Measurements from ENCODE around the gene PRKAG2. TPM values are rescaled to one million over a fixed set of nuclear protein-coding genes. Genes with fewer than 3 reads are reported as not detected.
A peak's percentile ranks its signal among the peaks of the same experiment; 100 is the strongest.
"Not testable (repeated sequence)": the region's sequence is repeated elsewhere in the genome, so short reads cannot be mapped to it uniquely, and the experiment has no call there.

PRKAG2 gene
- total RNA-seq, 2 donors from 2014 or later = 19.9 to 22.6 TPM

DNA sequence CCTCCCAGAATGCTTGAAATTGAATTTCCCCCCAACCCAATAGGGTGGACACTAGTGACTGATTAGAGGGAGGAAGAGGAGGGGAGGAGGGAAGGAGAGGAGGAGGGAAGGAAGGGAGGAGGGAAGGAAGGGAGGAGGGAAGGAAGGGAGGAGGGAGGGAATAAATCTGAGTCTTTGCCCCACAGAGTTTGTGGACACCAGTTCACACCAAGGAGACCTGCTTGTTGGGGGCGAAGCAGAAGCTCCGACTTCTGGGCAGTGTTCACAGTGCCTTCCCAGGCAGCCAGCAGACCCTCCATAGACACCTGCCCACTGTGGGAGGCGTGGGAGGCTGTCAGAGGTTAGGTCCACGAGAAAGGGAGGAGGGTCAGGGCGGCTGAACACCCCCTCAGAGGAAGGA is 44.8 kb downstream of the PRKAG2 start:
- H3K27ac Mint-ChIP-seq = peak overlapping the region in 1 of 2 donors; percentile 37
- H3K4me1 Mint-ChIP-seq (ENCODE audit: low read depth in 2 of 2) = peaks cover 15 to 22% of the 10 kb centered on the region in 2 donors
- H3K36me3 Mint-ChIP-seq = peaks cover 5% of the 10 kb centered on the region
- no peak overlapping the region for H3K4me3 Mint-ChIP-seq
- no peak for ATAC-seq
- DNase-seq (ENCODE audit: low spot score) = no peak
- H3K9me3 Mint-ChIP-seq = no peaks in the 10 kb centered on the region
- H3K27me3 Mint-ChIP-seq = no peaks in the 10 kb centered on the region

DNA sequence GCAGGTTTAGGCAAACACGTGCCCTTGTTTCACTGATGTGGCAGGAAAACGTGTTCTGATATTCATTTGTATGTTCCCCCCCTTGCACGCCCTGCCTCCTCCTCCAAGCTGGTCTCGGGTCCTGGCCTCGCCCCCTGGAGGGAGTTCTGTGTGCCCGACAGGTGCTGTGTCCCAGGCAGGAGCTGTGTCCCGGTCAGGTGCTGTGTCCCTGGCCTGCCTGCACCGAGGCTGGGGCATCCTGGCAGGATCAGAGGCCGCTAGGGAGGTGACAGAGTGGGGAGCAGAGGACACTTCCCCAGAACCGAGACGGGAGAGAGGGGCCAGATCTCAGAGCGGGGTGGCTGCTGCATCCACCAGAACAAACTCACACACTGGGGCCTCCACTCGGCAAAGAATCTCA is 45.3 kb downstream of the PRKAG2 start:
- DNase-seq (ENCODE audit: low spot score) = no peak
- no peaks in the 10 kb centered on the region for H3K9me3 Mint-ChIP-seq
- peak overlapping the region in 1 of 2 donors; percentile 37 for H3K27ac Mint-ChIP-seq
- no peak overlapping the region for H3K4me3 Mint-ChIP-seq
- peaks cover 15 to 24% of the 10 kb centered on the region in 2 donors for H3K4me1 Mint-ChIP-seq (ENCODE audit: low read depth in 2 of 2)
- H3K36me3 Mint-ChIP-seq = peaks cover 5% of the 10 kb centered on the region
- H3K27me3 Mint-ChIP-seq = no peaks in the 10 kb centered on the region
- no peak for ATAC-seq

DNA sequence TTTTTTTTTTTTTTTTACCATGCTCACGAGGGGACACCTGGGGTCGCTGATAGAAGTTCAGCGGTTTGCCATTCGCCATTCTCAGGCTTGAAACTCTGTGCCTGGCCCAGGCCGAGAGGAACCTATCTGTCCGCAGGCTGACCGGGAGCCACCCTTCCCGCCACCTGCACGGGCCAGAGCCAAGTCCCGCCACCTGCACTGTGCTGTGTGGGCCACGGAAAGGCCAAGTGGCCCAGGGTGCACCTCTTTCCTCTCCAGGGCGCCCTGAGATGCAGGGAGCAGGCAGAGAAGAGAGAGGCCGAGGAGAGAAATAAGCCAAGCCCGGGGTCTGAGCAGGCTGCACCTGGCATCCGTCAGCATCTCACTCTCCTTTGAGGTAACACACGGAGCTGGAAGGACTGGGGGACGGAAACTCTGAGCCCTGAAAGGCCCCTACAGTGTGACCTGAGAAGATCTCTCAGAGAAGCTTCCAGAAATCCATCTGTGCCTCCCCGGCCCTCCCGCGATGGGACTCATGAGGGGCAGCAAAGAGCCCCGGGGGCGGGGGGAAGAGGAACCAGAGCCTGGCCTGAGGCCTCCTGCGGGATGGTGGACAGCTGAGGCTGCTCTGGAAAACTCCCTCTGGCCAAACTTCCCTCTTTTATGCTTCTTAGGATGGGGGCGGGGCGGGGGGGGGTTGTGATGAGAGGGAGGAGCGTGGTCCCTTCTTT is 46.6 kb downstream of the PRKAG2 start:
- H3K27me3 Mint-ChIP-seq = no peaks in the 10 kb centered on the region
- H3K4me1 Mint-ChIP-seq (ENCODE audit: low read depth in 2 of 2) = peaks cover 17 to 29% of the 10 kb centered on the region in 2 donors

DNA sequence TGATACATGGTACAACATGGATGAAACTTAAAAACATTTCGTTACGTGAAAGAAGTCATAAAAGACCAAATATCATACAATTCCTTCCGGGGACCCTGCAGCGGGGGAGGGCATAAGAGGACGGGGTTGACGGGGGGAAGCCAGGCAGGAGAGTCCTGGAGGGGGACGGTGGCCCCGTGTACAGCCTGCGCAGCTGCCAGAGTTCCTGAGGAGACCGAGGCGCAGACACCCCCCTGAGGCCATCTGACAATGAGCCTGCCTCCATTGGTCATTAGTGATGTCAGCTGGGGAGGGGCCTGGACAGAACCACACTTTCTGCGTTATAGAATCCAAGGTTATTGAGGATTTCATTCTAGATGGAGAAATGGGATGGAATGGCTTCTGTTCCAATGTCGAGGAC is 47.2 kb downstream of the PRKAG2 start:
- Mint-ChIP-seq H3K9me3 (no peaks in the 10 kb centered on the region), H3K4me1 (ENCODE audit: low read depth in 2 of 2) (peaks cover 17 to 29% of the 10 kb centered on the region in 2 donors), H3K27me3 (no peaks in the 10 kb centered on the region), H3K36me3 (peaks cover 5% of the 10 kb centered on the region), H3K27ac (peak overlapping the region in 1 of 2 donors; percentile 1), H3K4me3 (no peak overlapping the region)
- DNase-seq (ENCODE audit: low spot score) (no peak), ATAC-seq (no peak)

More for the DNA sequence above, 46.6 kb downstream of the PRKAG2 start:
- Mint-ChIP-seq H3K4me3 (no peak overlapping the region), H3K36me3 (peaks cover 5% of the 10 kb centered on the region), H3K9me3 (no peaks in the 10 kb centered on the region), H3K27ac (no peak overlapping the region)
- ATAC-seq = no peak
- DNase-seq (ENCODE audit: low spot score) = no peak

DNA sequence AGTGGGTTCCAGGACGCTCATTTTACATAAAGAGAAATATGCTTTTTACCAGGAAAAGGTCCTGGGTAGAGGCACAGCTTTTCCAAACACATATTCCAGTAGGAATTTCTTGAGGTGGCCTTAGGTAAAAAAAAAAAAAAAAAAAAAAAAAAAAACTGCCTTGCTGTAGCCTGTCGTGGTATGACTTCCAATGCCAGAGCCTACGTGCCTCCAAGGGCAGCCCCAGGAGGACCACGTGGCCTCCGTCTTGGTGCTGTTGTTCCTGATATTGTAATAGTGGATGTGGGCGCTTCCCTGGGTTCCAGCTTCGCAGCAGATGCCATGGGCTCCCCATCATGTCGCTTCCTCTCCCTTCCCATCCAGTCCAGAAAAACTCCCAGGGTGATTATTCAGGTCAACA is 49.3 kb downstream of the PRKAG2 start:
- Mint-ChIP-seq H3K4me3 (no peak overlapping the region), H3K36me3 (peaks cover 5% of the 10 kb centered on the region), H3K4me1 (ENCODE audit: low read depth in 2 of 2) (peaks cover 17 to 26% of the 10 kb centered on the region in 2 donors), H3K27me3 (no peaks in the 10 kb centered on the region), H3K27ac (peak overlapping the region in 1 of 2 donors; percentile 45), H3K9me3 (no peaks in the 10 kb centered on the region)
- ATAC-seq (no peak), DNase-seq (ENCODE audit: low spot score) (no peak)

DNA sequence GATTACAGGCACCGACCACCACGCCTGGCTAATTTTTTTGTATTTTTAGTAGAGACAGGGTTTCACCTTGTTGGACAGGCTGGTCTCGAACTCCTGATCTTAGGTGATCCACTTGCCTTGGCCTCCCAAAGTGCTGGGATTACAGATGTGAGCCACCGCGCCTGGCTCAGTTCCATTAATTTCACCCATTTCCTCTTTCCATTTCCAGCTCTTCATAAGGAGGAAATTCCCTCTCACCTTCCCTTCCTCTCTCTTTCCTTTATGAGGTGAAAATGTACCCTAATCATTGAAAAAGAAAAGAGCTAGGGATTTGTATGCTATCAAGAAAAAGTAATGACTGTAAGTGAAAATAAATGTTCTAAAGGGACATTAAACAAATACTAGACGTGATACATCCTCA is 50.6 kb downstream of the PRKAG2 start:
- H3K4me3 Mint-ChIP-seq; DNase-seq (ENCODE audit: low spot score); ATAC-seq; H3K36me3 Mint-ChIP-seq; H3K9me3 Mint-ChIP-seq; H3K27me3 Mint-ChIP-seq: not testable (repeated sequence)
- H3K4me1 Mint-ChIP-seq (ENCODE audit: low read depth in 2 of 2) = peaks cover 17 to 26% of the 10 kb centered on the region in 2 donors
- peak overlapping the region in 1 of 2 donors; percentile 12 for H3K27ac Mint-ChIP-seq

DNA sequence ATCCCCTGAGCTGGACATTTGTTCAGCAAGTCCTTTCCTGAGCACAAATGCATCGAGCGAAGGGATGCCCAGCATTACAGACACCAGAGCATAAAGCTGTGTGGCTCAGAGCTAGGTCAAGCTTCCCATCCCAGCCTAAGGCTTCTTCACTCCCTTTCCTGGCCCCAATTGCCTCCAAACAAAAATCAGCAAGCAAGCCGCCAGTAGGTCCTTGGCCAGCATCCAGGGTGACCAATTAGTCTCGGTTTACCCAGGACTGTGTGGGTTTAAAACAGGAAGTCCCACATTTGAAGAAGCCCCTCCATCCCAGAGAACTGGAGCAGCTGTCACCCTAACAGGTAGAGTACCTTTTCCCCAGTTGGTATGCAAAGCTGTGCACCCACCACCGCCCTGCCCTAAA is 51.2 kb downstream of the PRKAG2 start:
- peaks cover 17 to 24% of the 10 kb centered on the region in 2 donors for H3K4me1 Mint-ChIP-seq (ENCODE audit: low read depth in 2 of 2)
- ATAC-seq = no peak
- H3K9me3 Mint-ChIP-seq = no peaks in the 10 kb centered on the region
- DNase-seq (ENCODE audit: low spot score) = no peak
- no peaks in the 10 kb centered on the region for H3K27me3 Mint-ChIP-seq
- H3K27ac Mint-ChIP-seq = peak overlapping the region in 1 of 2 donors; percentile 12
- peaks cover 5% of the 10 kb centered on the region for H3K36me3 Mint-ChIP-seq
- no peak overlapping the region for H3K4me3 Mint-ChIP-seq

DNA sequence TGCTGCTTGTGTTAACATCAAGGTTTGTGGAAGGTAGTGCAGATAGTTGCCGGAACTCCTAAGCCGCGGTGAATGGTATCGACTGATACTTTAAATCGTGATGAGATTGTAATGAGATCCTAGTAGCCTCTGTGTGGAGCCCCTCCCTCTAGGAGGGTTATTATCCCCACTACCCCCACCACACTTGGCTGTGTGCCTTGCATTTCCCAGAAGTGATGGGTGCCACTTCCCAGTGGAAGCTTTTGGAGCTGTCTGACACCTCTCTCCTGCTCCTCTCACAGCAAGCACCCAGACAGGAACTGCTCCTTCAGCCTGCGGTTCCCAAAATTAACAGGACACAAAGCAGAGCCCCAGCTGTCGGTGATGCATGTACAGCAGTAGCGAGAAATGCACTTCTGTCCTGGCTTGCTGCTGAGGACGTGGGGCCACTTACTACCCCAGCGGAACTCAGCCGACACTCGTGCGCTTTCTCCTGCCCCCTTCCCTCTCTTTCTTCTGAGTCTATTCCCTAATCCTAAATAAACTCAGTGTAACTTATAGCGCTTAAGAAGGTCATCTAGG is 52.5 kb downstream of the PRKAG2 start:
- no peaks in the 10 kb centered on the region for H3K27me3 Mint-ChIP-seq
- H3K36me3 Mint-ChIP-seq = peaks cover 5% of the 10 kb centered on the region
- ATAC-seq = no peak
- H3K27ac Mint-ChIP-seq = no peak overlapping the region
- H3K4me1 Mint-ChIP-seq (ENCODE audit: low read depth in 2 of 2) = peaks cover 15 to 21% of the 10 kb centered on the region in 2 donors
- H3K4me3 Mint-ChIP-seq = no peak overlapping the region
- no peak for DNase-seq (ENCODE audit: low spot score)
- no peaks in the 10 kb centered on the region for H3K9me3 Mint-ChIP-seq

DNA sequence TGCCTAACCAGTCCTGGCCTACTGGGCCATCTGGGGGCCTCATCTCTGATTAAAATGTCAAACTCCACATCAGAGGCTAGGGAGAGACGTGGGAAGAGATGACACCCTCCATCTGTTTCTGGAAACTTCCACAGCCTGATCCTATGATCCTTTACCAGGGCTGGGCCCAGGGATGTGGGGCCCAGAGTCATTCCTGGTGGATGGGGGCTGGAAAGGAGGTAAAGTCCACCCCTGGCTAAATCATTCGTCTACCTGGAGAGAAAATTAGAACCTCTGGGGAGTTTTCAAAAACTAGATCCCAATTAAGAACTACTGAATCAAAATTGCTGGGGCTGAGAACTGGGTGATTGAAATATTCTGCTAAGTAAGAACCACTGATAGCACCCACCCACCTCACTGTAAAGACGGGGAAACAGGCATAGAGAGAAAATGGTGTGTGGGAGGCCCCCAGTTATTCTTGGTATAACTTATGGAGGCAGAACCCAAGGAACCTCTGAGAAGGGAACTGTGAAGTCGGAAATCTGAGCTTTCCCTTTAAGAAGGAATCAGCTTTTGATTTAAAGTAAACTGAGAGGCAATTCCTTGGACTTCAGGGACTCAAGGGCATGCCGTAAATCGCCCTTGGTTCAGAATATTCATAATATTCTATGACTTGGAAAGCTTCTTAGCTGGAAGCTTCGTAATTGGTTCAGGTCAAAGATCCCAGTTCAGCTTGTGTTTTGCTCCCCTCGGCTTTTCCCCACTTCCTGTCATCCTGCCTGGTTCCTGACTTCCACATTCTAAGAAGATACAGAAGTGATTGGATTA is 53.1 kb downstream of the PRKAG2 start:
- ATAC-seq (no peak), DNase-seq (ENCODE audit: low spot score) (no peak)
- no peaks in the 10 kb centered on the region for H3K9me3 Mint-ChIP-seq
- H3K4me3 Mint-ChIP-seq = no peak overlapping the region
- H3K4me1 Mint-ChIP-seq (ENCODE audit: low read depth in 2 of 2) = peaks cover 9 to 15% of the 10 kb centered on the region in 2 donors
- H3K36me3 Mint-ChIP-seq = no peaks in the 10 kb centered on the region
- H3K27me3 Mint-ChIP-seq = no peaks in the 10 kb centered on the region
- H3K27ac Mint-ChIP-seq = no peak overlapping the region

DNA sequence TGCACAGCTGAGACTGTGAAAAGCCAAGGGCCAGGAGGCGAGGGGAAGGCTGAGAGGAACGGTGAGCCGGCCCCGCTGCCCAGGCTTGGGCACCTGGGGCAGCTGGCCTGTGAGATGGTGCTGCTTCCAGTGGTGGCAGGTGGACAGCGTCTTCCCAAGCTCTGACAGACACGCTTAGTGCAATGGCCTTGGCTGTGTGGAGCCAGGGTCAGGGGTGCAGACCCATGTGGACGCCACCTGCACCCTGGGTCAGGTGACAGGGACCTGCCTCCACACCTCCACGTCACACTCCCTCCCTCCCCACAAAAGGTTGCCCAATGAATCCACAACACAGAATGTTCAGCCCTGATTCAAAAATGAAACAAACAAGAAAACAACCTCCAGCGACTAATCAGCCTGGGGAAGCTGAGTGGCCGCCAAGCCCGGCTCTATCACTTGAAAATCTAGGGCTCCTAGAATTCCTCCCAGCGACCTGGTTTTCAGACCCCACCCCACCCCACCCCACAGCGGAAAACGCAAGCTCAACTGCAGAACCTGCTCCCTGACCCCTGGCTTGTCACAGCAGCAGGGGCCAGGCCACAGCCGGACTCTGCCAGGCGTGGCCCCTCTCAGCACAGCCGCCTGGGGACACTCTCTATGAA is 54.3 kb downstream of the PRKAG2 start:
- Mint-ChIP-seq H3K27me3 (no peaks in the 10 kb centered on the region), H3K27ac (no peak overlapping the region), H3K4me3 (no peak overlapping the region), H3K36me3 (no peaks in the 10 kb centered on the region), H3K9me3 (no peaks in the 10 kb centered on the region), H3K4me1 (ENCODE audit: low read depth in 2 of 2) (peaks cover 5 to 9% of the 10 kb centered on the region in 2 donors)
- DNase-seq (ENCODE audit: low spot score) (no peak), ATAC-seq (peak in 1 of 2 donors; percentile 24)

DNA sequence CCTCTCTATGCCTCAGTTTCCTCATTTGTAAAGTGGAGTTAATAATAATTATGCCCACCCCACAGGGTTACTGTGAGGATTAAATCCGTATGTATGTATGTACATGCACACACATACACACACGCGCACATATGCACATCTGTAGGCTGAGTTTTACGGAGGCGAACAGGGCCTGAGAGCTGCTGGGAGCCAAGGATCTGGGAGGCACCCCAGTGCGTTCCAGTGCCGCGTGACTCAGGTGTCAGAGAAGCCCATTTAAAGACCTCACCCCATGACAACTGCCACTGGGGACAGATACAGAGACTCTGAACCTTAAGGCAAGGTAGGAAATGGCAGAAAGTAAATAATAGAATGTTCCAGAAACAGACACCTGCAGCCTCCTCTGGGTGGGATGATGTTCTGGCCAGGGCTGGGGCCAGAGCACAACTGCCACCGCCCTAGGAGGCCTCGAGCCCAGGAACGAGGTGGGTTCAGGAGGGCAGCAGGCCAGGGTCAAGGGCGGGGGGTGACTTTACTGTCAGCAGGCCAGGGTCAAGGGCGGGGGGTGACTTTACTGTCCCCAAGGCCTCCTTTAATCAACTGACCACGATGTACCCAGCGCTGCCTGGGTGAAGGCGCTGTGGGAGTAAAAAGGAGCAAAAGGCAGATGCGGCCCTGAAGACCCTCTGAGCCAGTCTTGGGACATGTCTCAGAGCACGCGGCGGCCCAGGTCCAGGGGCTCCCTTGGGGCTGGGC is 54.9 kb downstream of the PRKAG2 start:
- ATAC-seq = peak in 1 of 2 donors; percentile 15
- H3K27me3 Mint-ChIP-seq = no peaks in the 10 kb centered on the region
- H3K4me3 Mint-ChIP-seq = no peak overlapping the region
- no peaks in the 10 kb centered on the region for H3K36me3 Mint-ChIP-seq
- H3K9me3 Mint-ChIP-seq = no peaks in the 10 kb centered on the region
- no peak overlapping the region for H3K27ac Mint-ChIP-seq
- H3K4me1 Mint-ChIP-seq (ENCODE audit: low read depth in 2 of 2) = peaks cover 5 to 9% of the 10 kb centered on the region in 2 donors
- no peak for DNase-seq (ENCODE audit: low spot score)

DNA sequence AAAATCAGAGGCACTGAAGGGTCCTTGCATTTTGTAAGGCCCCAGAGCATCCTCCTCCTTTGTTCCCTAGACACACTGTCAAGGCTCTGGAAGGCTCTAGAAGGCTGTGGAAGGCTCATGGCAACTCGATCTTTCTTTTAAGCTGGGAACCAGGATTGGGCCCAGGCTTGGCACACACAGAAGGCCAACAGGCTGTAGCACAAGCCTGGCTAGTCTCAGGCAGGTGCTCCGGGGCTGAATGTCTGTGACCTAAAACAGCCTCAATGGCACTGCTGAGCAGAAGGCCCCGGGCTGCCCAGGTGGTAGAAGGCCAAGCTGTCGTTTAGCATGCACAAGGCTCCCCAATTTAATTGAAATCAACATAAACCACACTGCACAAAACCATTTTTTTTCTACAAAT is 55.7 kb downstream of the PRKAG2 start:
- no peak for DNase-seq (ENCODE audit: low spot score)
- Mint-ChIP-seq H3K4me3 (no peak overlapping the region), H3K9me3 (no peaks in the 10 kb centered on the region), H3K27ac (peak overlapping the region in 1 of 2 donors; percentile 71), H3K36me3 (no peaks in the 10 kb centered on the region), H3K4me1 (ENCODE audit: low read depth in 2 of 2) (peaks cover 0 to 5% of the 10 kb centered on the region in 2 donors), H3K27me3 (no peaks in the 10 kb centered on the region)
- no peak for ATAC-seq

DNA sequence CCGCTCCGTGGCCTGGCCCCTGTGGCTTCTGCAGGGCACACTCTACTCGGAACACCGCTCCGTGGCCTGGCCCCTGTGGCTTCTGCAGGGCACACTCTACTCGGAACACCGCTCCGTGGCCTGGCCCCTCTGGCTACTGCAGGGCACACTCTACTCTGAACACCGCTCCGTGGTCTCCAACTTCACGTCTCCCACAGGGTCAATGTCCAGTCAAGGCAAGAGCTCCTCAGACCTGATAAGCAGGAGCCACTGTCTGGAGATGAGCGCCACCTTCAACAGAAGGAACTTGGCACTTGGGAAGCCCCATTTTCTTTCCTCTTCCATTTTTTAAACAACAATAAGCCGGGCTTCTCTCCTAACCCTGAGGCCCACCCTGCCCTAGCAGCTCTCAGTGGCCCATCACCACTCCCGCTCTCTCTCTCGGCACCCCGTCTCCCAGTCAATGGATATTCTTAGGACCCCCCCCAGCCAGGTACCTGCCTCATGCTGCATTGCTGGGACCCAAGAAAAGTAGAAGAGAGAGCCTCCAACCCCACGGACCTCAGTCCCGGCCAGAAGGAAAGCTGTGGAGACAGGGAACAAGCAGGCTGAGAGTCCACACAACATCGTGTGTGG is 56.3 kb downstream of the PRKAG2 start:
- Mint-ChIP-seq H3K27ac (peak overlapping the region in 1 of 2 donors; percentile 71), H3K27me3 (no peaks in the 10 kb centered on the region), H3K36me3 (no peaks in the 10 kb centered on the region), H3K4me1 (ENCODE audit: low read depth in 2 of 2) (peaks cover 0 to 5% of the 10 kb centered on the region in 2 donors), H3K4me3 (no peak overlapping the region), H3K9me3 (no peaks in the 10 kb centered on the region)
- DNase-seq (ENCODE audit: low spot score) (no peak), ATAC-seq (no peak)

Measured in natural killer cell treated with Interleukin-12 subunit alpha and Interleukin-12 subunit beta and Interleukin-15 and Interleukin-18, amount 100 ng/mL, for 72 hours (primary cell).